AG09309 (cell line): ENCODE results near the gene PSMA3.

Experiments
- DNase-seq: peaks from one replicate; pipeline ENCODE4 v3.0.0-alpha.2; 2010; ENCODE audit warnings: low read depth
- H3K4me3 ChIP-seq: 2 replicates; pipeline ENCODE4 v1.5.1; 2011; ENCODE audit warnings: mild to moderate bottlenecking, low read depth, low read length, moderate library complexity; ENCODE audit not compliant: control insufficient read depth
- CTCF ChIP-seq: IDR thresholded peaks from 2 replicates; pipeline ENCODE4 v1.5.1; 2011; ENCODE audit warnings: mild to moderate bottlenecking, low read depth, low read length, inconsistent platforms; ENCODE audit not compliant: insufficient read depth, control insufficient read depth; ENCODE audit errors: missing control alignments

The PSMA3 gene

GRCh38 chr14:58281969-58282368 lies 37.3 kb downstream of the PSMA3 start:
- no peak overlapping the region for H3K4me3 ChIP-seq
- TF ChIP-seq CTCF: no peak
- DNase-seq: no peak

- no peak for TF ChIP-seq CTCF
- no peak overlapping the region for H3K4me3 ChIP-seq
- no peak for DNase-seq
Measured at GRCh38 chr14:58282925-58283593, 38.4 kb downstream of the PSMA3 start.

- no peak for TF ChIP-seq CTCF
- no peak overlapping the region for H3K4me3 ChIP-seq
- DNase-seq: no peak
Measured at GRCh38 chr14:58283730-58284129, 39.1 kb downstream of the PSMA3 start.

- H3K4me3 ChIP-seq: no peak overlapping the region
- no peak for TF ChIP-seq CTCF
- DNase-seq: no peak
Measured at GRCh38 chr14:58285132-58285531, 40.5 kb downstream of the PSMA3 start.

- no peak for TF ChIP-seq CTCF
- no peak overlapping the region for H3K4me3 ChIP-seq
- no peak for DNase-seq
Measured at GRCh38 chr14:58287607-58288042, 43.0 kb downstream of the PSMA3 start.

- TF ChIP-seq CTCF: no peak
- no peak overlapping the region for H3K4me3 ChIP-seq
- no peak for DNase-seq
Measured at GRCh38 chr14:58288106-58288792, 43.6 kb downstream of the PSMA3 start.

GRCh38 chr14:58291646-58292045 lies 47.0 kb downstream of the PSMA3 start:
- no peak overlapping the region for H3K4me3 ChIP-seq
- DNase-seq: no peak
- no peak for TF ChIP-seq CTCF
